ENCODE results near the gene COMP.

Gene COMP

GRCh38 chr19:18782559-18783225 lies 8.4 kb downstream of the COMP start:
- no peak for DNase-seq (ENCODE audit: low read depth)

GRCh38 chr19:18781885-18782527 lies 9.1 kb downstream of the COMP start:
- no peak for DNase-seq (ENCODE audit: low read depth)

- DNase-seq (ENCODE audit: low read depth): no peak
Measured at GRCh38 chr19:18781047-18781600, 10.0 kb downstream of the COMP start.

GRCh38 chr19:18780631-18781030 lies 10.5 kb downstream of the COMP start:
- no peak for DNase-seq (ENCODE audit: low read depth)

GRCh38 chr19:18780081-18780480 lies 11.0 kb downstream of the COMP start:
- no peak for DNase-seq (ENCODE audit: low read depth)

GRCh38 chr19:18778826-18779495 lies 12.1 kb downstream of the COMP start:
- DNase-seq (ENCODE audit: low read depth): no peak

- no peak for DNase-seq (ENCODE audit: low read depth)
Measured at GRCh38 chr19:18778076-18778389, 13.1 kb downstream of the COMP start.

- DNase-seq (ENCODE audit: low read depth): no peak
Measured at GRCh38 chr19:18777301-18778075, 13.6 kb downstream of the COMP start.

- DNase-seq (ENCODE audit: low read depth): peak; percentile 22
Measured at GRCh38 chr19:18776736-18777135, 14.4 kb downstream of the COMP start.

GRCh38 chr19:18776288-18776594 lies 14.9 kb downstream of the COMP start:
- DNase-seq (ENCODE audit: low read depth): peak; percentile 19

GRCh38 chr19:18775586-18776287 lies 15.4 kb downstream of the COMP start:
- DNase-seq (ENCODE audit: low read depth): no peak

GRCh38 chr19:18774782-18775444 lies 16.2 kb downstream of the COMP start:
- DNase-seq (ENCODE audit: low read depth): no peak

GRCh38 chr19:18774107-18774506 lies 17.0 kb downstream of the COMP start:
- DNase-seq (ENCODE audit: low read depth): no peak

- no peak for DNase-seq (ENCODE audit: low read depth)
Measured at GRCh38 chr19:18773682-18774081, 17.4 kb downstream of the COMP start.

- DNase-seq (ENCODE audit: low read depth): no peak
Measured at GRCh38 chr19:18772620-18773587, 18.2 kb downstream of the COMP start.

- DNase-seq (ENCODE audit: low read depth): no peak
Measured at GRCh38 chr19:18771328-18772242, 19.5 kb downstream of the COMP start.

GRCh38 chr19:18770663-18771327 lies 20.3 kb downstream of the COMP start:
- no peak for DNase-seq (ENCODE audit: low read depth)

- DNase-seq (ENCODE audit: low read depth): no peak
Measured at GRCh38 chr19:18769989-18770528, 21.0 kb downstream of the COMP start.

Measured in fibroblast of gingiva (primary cell).